HG02763 (cell line): ENCODE results near the gene BLOC1S4.

ENCODE experiments used
- ATAC-seq: cut with Tn5 transposase; IDR thresholded peaks from one replicate; pipeline ENCODE4 v1.9.1; 2021; ENCODE audit warnings: mild to moderate bottlenecking, moderate library complexity; ENCODE audit not compliant: unreplicated experiment

The BLOC1S4 gene

DNA sequence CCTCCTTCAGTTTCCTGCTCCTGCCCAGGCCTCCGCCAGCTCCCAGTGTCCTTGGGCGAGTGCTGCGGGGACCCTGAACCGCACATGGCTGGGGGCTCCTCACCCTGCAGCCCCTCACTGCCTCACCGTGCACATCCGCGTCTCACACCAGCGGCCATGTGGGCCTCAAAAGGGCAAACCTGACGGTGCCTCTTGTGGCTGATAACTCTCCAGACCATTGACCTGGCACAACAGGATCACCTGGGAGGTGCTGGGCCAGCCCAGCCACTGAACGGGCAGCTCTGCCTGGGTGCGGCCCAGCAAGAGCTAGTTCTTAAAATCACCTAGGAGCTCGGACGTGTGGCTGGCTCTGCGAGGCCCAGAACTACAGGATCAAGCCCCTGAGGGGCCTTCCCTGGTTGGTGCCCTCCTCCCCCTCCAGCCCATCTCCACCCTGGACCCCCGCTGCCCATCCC is 26.4 kb upstream of the BLOC1S4 start:
- ATAC-seq = no peak

DNA sequence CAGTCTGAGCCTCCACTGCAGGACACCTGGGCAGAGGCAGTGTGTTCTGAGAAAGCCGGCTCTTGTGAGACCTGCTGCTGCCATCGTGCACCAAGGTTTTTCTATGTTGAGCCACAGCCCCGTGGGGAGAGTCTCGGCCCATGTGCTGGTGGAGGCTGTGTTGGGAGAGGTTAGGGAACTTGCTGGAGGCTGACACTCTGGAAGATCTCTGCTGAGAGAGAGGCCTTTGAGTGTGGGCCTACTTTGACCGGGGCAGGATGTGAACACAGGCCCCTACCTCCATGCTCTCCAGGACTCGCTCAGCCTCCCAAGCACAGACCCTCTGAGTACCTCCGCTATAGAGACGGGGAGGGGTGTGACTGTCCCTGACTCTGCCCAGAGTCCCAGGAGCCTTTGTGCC is 23.6 kb upstream of the BLOC1S4 start:
- ATAC-seq = no peak

DNA sequence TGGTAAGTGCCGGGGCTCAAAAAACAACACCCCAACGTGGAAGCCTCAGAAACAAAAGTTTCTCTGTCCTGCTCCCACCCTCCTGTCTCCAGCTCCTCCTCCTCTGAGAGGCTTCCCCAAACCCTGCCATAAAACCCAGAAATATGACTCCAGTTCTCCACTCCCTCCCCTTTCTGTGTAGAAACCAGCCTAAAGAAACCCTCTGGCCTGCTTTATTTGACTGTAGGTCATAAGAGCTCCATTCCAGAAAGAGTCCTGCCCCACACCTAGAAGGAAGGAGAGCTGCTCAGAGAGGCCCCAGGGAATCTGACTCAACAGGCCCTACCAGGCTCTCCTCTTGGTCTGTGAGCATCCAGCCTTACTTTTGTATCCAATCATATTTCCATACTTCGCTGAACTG is 23.2 kb upstream of the BLOC1S4 start:
- no peak for ATAC-seq

DNA sequence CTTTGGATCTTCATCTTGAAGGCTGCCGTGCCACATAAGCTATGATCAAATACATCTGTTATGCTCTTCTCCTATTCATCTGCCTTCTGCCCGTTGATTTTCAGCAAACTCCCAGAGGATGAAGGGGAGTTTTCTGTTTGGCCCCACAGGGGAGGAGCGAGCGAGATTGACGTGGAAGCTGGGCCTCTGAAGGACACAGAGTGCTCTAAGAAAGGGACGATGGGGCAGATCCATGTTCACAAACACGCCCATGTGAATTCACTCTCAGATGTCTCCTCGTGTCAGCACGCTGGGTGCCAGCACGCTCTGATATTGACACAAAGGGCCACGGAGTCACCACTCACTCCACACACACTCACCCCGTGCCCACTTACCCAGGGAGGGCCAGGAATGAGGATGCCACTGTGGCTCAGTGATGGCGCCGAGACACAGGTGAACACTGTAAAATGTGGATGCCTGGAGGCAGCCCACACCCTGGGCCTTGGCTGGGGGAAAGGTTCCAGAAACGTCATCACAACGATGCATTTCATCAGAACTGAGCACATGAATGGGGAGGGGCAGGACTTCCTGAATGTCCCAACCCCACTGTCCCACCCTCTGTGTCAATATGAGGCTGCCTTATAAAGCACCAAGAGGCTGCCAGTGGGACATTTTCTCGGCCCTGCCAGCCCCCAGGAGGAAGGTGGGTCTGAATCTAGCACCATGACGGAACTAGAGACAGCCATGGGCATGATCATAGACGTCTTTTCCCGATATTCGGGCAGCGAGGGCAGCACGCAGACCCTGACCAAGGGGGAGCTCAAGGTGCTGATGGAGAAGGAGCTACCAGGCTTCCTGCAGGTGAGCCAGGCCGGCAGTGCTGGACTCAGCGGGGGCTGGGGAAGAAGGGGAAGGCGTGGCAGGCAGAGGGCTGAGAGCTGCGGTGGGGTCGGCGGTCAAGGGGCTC is 22.5 kb upstream of the BLOC1S4 start, which contains the start of gene S100P:
Gene S100P, plus strand, starts transcription at position 648 of the 946 bp plus-strand sequence. Its CDS starts 55 bp downstream, at position 703.
- ATAC-seq = no peak

DNA sequence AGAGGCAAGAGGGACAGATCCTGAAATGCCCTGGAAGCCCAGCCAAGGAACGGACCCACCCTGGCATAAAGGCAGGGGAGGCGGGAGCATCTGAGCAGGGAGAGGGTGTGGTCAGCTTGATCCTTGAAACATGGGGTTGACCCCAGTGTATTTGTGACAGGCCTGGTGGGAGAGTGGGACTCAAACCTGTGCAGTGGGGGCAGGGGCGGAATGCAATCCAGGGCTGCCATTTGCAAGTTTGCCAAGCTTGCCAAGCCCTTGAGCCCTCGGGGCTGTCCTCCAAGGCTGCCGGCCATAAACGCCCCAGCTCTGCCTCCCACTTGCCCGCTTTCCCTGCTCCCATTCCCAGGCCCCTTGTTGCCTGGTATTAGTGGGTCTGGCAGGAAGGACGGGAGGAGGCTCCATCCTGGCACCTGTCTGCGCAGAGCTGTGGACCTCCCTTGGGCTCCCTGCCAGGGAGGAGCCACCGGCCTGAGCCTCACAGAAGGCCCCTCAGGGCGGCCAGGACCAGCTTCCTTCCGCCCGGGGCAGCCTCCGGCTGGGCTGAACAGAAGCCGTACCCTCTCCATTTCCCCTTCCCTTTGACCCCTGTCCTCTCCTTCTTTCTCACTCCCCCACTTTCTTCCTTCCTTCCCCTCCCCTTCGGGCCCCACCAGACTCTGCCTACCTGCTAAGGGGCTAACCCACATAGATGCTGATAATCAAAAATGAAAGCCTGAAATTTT is 21.6 kb upstream of the BLOC1S4 start:
- ATAC-seq = no peak

DNA sequence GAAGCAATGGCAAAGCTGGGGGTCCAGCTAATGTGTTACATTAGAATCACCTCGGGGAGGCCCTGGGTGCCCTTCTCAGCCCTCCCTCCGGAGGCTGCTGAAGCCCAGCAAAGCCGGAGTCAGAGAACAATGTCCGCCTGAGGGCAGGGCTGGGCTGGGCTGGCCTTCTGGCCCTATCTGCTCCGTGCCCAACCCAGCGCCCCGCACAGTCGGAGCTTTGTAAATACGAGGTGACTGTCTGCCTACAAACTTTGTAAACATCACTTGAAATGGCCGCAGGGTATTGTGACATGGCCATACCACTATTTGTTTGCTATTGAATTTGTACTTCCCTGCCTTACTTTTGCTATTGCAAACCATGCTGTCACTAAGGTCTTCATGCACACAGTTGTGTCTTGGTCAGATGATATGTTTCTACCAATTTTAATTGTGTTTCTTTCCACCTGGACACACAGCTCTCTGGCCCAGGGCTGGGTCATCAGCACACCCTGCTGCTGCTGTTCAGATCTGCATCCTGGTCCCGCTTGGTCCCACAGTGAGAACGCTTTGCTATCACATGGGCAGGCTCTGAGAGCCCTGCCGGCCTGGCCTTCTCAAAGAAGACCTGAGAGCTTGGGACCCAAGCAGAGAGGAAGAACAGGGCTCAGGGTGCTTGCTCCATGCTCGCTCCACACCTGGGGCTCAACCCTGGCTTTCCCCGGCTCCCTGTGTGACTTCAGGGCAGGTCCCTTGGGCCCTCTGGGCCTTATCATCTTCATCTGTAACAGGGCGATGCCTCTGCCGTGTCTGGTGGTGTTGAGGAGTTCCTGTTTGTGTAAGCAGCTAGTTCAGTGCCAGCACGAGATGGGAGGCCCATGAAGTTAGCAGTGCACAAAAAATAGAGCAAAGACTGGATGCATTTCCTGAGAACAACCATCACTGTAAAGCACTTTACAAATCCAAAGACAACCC is 20.0 kb upstream of the BLOC1S4 start:
- ATAC-seq = no peak

DNA sequence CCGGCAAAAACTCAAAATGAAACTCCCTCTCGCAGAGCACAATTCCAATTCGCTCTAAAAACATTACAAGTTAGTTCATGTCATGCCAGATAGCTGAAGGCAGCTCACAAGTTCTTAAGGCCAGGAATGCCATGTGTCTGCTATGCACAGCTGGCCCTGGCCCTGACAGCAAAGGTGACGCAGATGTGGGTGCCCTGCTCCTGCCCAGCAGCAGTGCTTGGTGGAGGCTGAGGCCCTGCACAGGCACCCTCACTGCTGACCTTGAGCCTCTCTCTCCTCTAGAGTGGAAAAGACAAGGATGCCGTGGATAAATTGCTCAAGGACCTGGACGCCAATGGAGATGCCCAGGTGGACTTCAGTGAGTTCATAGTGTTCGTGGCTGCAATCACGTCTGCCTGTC is 19.4 kb upstream of the BLOC1S4 start:
- no peak for ATAC-seq

DNA sequence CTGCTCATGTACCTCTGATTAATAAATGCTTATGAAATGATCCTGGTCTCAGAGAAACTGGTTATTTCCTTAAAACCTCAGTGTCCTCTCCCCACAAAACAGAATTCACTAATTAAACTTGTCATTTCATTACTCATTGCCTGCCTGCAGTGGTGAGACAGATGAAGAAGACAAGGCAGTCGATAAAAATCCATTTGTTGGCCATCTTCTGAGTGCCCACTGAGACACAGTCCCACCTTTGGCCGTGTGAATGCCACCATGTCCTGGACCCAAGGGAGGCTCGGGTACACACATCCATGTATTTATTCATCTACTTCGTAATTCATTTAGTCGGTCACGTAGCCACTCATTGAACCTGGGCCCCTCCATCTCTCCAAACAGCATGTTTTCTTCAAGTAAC is 18.8 kb upstream of the BLOC1S4 start:
- no peak for ATAC-seq

DNA sequence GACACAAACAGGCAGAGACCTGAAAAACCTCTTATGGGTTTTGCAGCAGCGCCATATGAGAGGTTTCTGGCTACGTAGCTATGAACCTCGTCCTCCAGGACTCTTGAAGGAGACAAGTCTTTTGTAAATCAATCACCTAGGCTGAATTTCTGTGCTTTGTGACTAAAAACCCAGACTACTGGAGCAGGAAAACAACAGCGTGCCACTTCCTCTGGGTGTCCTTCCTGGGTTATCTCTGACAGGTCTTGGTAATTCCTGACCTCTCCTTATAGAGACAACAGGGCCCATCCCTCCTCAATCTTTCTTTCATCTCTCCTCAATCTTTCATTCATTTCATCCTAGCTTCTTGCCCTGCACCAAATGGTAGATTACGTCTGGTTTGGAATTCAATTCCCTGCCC is 16.6 kb upstream of the BLOC1S4 start:
- no peak for ATAC-seq

DNA sequence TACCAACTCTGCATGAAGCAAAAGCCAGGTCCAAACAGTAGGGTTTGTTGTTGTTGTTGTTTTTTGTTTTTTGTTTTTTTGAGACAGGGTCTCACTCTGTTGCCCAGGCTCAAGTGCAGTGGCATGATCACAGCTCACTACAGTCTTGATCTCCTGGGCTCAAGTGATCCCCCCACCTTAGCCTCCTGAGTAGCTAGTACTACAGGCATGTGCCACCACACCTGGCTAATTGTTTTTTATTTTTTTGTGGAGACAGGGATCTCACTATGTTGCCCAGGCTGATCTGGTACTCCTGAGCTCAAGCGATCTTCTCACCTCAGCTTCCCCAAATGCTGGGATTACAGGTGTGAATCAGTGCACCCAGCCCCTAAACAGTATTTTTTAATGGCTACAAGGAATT is 16.1 kb upstream of the BLOC1S4 start:
- no peak for ATAC-seq

DNA sequence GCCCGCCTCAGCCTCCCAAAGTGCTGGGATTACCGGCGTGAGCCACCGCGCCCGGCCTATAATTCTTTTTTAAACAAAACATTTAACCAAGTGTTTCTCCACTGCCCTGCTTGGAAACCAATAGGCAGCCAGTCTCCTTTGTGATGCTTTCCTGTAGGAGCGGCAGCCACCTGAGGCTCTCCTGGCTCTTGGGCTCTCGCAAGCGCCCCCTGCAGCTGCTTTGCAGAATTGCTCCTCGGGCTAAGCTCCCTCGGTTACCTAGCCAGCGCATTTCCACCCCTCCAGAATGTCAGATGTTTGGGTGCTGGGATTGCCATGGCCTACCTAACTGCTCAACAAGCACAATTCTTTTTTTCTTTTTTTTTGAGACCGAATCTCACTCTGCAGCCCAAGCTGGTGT is 14.6 kb upstream of the BLOC1S4 start:
- ATAC-seq = no peak

DNA sequence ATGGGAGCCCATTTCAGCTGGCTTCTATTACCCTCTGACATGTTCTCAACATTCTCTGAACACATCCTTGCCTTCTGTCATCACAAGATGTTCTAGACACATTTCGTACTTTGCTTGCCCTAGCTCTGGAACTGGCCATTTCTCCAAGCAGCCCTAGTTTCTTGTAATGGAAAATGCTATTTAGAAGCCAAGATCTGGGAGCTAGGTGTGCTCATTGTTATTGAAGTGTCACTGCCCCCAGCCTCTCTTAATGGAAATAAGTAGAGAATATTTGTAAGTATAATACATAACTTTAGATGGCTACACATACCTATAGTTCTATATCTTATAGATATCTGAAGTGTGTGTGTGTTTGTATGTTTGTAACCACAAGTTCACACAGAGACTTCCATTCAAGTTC is 13.2 kb upstream of the BLOC1S4 start:
- no peak for ATAC-seq

DNA sequence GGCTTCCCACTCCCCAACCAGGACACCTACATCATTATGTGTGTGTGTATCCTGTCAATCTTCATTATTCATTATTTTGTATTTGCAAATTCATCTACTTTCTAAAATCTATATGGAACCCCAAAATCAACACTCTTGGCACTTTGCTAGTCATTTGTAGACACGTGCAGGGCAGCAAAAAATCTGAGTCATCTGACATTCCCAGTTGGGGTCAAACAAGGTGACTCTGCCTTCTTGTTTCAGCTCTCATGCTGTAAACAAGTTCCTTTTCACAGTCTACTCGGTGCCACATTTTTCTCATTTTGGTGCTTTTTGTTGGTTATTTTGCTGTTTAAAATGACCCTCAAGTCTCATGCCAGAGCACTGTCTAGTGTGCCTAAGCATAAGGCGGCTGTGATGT is 12.2 kb upstream of the BLOC1S4 start:
- ATAC-seq = no peak

DNA sequence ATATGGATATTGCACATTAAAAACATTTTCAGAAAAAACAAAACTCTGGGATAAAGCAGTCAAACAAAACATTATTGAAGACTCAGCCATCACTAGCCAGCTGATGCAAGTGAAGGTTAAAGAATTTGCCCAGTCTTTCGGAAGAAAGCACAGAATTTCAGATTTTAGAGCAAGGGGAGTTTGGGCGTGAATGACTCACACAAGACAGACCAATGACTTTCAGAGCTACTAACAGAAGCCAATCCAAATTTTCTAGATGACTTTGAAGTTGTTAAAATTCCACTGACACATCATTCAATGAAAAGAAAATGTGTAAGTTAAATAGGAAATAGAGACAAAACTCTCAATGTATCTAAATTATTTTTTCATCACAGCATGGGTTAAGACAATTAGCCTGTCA is 10.3 kb upstream of the BLOC1S4 start:
- ATAC-seq = no peak

DNA sequence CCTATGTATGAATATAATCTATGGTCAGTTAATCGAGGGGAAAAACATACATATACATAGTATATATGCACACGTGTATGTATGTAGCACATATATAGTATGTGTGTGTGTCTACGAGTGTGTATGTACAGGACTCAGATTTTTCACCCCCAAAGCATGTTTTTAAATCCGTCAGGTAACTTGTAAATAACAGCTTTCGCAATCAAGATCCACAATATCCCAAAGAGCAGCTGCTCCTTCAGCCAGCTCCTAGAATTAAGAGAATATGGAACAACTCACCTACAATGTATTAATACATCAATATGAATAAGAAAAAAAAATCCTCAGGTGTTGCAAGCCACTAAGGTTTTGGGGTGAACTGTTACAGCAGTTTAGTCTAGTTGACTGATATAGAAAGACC is 9.8 kb upstream of the BLOC1S4 start:
- no peak for ATAC-seq

DNA sequence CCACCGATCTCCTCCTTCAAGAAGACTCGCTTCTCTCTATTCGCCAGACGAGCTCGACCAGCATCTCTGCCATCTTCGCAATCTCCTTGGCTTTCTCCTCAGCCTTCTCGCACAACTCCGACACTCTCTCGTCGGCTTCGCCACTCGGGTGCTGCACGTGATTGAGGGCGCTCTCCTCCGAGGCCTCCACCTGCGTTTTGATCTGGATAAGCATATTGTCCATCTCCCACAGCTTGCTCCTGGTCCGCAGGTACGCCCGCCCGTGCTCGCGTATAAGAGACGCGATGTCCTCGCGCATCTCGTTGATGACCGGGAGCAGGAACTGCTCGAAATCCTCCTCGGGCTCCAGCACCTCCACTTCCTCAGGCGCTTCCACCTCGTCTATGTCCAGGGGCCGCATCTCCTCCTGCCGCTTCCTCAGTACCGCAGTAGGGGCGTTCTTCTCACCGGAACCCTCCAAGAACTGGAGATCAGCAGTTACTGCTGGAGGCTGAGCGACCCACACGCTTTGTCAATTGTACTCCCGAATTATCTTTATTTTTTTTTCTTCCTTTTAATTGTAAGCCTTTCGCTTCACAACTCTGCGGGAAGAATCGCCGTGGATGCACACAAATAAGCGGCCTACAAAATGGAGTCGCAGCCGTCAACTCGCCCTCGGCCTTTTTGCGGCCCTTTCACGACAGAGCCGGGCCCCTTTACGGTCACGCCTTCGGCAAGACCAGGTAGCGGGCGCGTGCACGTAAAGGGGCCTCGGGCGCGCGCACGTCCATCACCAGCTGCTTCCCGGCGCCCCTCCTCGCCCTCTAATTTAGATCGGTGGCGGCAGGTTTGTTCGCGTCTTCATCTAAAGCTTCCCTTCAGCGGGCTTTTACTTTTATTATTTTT is 6.5 kb upstream of the BLOC1S4 start, which contains the start of gene MRFAP1L1:
Gene MRFAP1L1, minus strand, starts transcription at position 636 of the 885 bp plus-strand sequence. Its CDS starts 236 bp downstream, at position 400.
- ATAC-seq = peak; percentile 71

DNA sequence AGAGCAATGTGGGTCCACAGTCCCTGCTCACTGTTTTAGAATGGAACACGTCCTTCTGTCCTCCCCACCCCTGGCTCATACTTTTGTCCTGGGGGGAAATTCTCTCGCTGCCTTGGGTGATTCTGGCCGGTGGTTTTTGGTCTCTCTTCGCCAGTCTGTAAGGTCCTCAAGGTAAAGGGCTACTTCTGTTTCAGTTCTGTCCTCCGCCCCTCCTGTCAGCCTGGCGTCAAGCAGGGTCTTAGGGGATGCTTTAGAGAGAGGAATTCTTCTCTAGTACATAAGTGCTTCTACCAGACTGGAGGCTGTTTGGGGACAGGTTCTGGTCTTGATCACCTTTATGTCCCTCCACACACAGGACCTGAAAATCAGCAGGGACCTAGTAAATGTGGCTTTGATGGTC is 5.7 kb upstream of the BLOC1S4 start:
- no peak for ATAC-seq

DNA sequence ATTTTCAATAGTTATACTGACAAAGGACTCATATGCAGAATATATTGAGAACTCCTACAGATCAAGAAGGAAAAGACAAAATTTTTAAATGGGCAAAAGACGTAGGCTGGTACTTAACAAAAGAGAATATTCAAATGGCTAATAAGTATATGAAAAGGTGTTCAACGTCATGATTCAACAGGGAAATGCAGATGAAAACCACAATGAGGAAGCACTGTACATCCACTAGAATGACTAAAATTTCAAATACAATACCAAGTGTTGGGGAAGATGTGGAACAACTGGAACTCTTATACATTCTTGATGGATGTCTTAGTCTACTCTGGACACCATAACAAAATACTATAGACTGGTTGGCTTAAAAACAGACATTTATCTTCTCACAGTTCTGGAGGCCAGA is 5.0 kb upstream of the BLOC1S4 start:
- no peak for ATAC-seq

DNA sequence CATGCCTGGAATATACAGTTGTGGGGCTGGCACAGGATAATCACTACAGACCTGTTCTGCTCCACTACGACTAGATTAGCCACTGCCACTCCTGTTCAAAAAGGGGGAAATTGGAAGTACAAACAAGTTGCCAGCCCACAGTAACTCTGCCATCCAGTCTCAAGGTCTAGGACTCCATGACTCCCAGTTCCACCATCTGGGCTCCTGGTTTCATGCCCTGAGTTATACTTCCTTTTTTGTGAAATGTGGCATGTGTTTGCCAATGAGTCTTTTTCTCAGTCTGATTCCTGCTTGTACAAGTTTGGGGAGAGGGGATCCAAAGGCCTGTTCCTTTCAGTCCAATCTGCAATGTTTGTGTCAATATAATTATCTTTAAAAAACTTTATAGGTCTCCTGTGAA is 1.0 kb upstream of the BLOC1S4 start:
- ATAC-seq = no peak

DNA sequence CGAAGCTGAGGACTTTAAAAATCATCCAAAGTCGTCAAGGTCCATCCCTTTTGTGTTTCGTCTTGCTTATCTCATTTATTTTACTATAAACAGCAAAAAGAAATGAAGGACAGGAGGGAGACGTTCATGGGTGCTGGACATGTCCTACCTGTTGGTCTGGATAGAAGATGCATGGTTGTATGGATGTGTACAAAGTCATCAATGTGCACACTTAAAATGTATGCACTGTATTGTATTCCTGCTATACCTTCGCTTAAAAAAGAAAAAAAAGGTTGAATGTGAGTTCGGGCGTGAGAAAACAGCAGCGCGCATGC is 313 bp upstream of the BLOC1S4 start:
- ATAC-seq = no peak
